ENCODE results near the gene CUX1.

Gene CUX1

GRCh38 chr7:102286237-102287110, 469.0 kb downstream of the CUX1 start, which contains the start of gene SH2B2:
Gene SH2B2, plus strand, starts transcription at chr7:102286868. Its CDS starts 13,683 bp downstream, at chr7:102300551.
- H4K20me1 ChIP-seq (ENCODE audit: insufficient read depth, low read length), result no peaks in the 10 kb centered on the region
- no peak for TF ChIP-seq EZH2phosphoT487 (IDR thresholded peaks at IDR 0.05; ENCODE audit: low read length)
- peak; percentile 64 for DNase-seq
- no peaks in the 10 kb centered on the region for H3K9me3 ChIP-seq (replicated peaks; ENCODE audit: insufficient read depth, low read length)
- H3K9me2 ChIP-seq (replicated peaks; ENCODE audit: insufficient read depth, low read length), result no peaks in the 10 kb centered on the region
- H3K4me3 ChIP-seq (ENCODE audit: low read length), result peak within 1 kb of the TSS; percentile 93
- peak within 1 kb of the TSS; percentile 100 for H3K4me2 ChIP-seq (ENCODE audit: low read depth, low read length)
- H3K36me3 ChIP-seq (replicated peaks; ENCODE audit: insufficient read depth, low read length), result no peaks in the 10 kb centered on the region
- H3K27me3 ChIP-seq (replicated peaks; ENCODE audit: insufficient read depth, low read length), result no peaks in the 10 kb centered on the region
- H3K4me1 ChIP-seq (ENCODE audit: low read length), result peaks cover 33% of the 10 kb centered on the region
- peaks cover 47% of the 10 kb centered on the region for H3K79me2 ChIP-seq (ENCODE audit: low read length)
- peak within 1 kb of the TSS; percentile 79 for H3K9ac ChIP-seq (ENCODE audit: low read length)
- H3F3A ChIP-seq (ENCODE audit: insufficient read depth, low read length), result peaks cover 34% of the 10 kb centered on the region
- peak within 1 kb of the TSS; percentile 79; the same call in 1 of the 2 replicates for H3K27ac ChIP-seq (ENCODE audit: low read length)
- peak within 1 kb of the TSS; percentile 86 for H2AFZ ChIP-seq (ENCODE audit: low read length)

DNA sequence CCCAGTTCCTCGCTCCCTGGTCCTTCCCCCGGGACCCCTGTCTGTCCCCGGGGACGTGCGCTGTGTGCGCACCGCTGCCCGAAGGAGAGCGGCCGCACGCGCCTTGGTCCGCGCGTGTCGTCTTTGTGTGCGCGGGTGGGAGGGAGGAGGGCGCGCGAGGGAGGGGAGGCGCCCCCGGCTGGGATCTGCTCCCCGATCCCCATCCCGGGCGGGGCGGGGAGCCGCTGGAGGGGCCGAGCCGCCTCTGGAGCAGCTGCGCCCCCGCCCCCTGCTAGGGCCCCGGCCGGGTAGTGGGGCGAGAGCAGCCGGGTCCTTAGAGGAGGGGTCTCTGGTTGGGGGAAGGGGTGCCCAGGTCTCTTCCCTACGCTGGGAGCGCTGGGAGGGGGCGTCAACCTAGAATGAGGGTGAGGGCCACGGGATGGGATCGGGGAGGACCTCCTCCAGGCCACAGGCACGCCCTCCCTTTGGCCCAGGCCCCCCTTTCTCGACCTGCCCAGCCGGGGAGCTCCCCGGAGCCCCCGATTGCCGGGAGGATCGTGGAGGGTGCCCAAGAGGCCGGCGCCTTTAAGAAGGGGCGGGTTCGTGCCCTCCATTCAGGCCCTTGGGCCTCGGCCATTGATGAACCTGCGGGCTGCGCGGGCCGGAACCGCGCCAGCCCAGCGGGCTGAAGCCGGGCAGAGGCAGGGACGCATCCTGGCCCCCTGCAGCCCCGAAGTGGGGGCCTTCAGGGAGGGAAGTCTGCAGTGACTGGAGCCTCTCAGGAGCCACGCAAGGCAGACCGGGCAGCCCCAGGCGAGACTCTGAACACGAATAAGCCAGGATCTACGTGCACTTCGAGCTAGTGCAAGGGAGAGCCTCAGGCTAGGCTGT, 469.9 kb downstream of the CUX1 start:
- H3K4me1 ChIP-seq (ENCODE audit: low read length), result peaks cover 41% of the 10 kb centered on the region

GRCh38 chr7:102287981-102288278, 470.5 kb downstream of the CUX1 start:
- TF ChIP-seq, protein P1, sequence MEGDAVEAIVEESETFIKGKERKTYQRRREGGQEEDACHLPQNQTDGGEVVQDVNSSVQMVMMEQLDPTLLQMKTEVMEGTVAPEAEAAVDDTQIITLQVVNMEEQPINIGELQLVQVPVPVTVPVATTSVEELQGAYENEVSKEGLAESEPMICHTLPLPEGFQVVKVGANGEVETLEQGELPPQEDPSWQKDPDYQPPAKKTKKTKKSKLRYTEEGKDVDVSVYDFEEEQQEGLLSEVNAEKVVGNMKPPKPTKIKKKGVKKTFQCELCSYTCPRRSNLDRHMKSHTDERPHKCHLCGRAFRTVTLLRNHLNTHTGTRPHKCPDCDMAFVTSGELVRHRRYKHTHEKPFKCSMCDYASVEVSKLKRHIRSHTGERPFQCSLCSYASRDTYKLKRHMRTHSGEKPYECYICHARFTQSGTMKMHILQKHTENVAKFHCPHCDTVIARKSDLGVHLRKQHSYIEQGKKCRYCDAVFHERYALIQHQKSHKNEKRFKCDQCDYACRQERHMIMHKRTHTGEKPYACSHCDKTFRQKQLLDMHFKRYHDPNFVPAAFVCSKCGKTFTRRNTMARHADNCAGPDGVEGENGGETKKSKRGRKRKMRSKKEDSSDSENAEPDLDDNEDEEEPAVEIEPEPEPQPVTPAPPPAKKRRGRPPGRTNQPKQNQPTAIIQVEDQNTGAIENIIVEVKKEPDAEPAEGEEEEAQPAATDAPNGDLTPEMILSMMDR (IDR thresholded peaks at IDR 0.05; ENCODE audit: low read length), result no peak
- TF ChIP-seq EZH2phosphoT487 (IDR thresholded peaks at IDR 0.05; ENCODE audit: low read length) (no peak), EZH2 (optimal IDR thresholded peaks at IDR 0.05; ENCODE audit: low read depth, low read length) (no peak)
- Histone ChIP-seq H3K9me3 (replicated peaks; ENCODE audit: insufficient read depth, low read length) (no peaks in the 10 kb centered on the region), H2AFZ (ENCODE audit: low read length) (no peak overlapping the region), H3F3A (ENCODE audit: insufficient read depth, low read length) (peaks cover 37% of the 10 kb centered on the region), H3K36me3 (replicated peaks; ENCODE audit: insufficient read depth, low read length) (no peaks in the 10 kb centered on the region), H3K9me2 (replicated peaks; ENCODE audit: insufficient read depth, low read length) (no peaks in the 10 kb centered on the region), H4K20me1 (ENCODE audit: insufficient read depth, low read length) (no peaks in the 10 kb centered on the region), H3K4me3 (ENCODE audit: low read length) (peak overlapping the region; percentile 93), H3K4me2 (ENCODE audit: low read depth, low read length) (peak overlapping the region; percentile 97), H3K27me3 (replicated peaks; ENCODE audit: insufficient read depth, low read length) (no peaks in the 10 kb centered on the region), H3K9ac (ENCODE audit: low read length) (peak overlapping the region; percentile 69), H3K4me1 (ENCODE audit: low read length) (peaks cover 46% of the 10 kb centered on the region), H3K79me2 (ENCODE audit: low read length) (peaks cover 62% of the 10 kb centered on the region), H3K27ac (ENCODE audit: low read length) (peak overlapping the region; percentile 79)
- no peak for DNase-seq

More for the DNA sequence above, 469.9 kb downstream of the CUX1 start:
- Histone ChIP-seq H4K20me1 (ENCODE audit: insufficient read depth, low read length) (no peaks in the 10 kb centered on the region), H3K9ac (ENCODE audit: low read length) (peak overlapping the region; percentile 69), H3K27ac (ENCODE audit: low read length) (peak overlapping the region; percentile 79; the same call in 1 of the 2 replicates), H3K9me3 (replicated peaks; ENCODE audit: insufficient read depth, low read length) (no peaks in the 10 kb centered on the region), H3K4me3 (ENCODE audit: low read length) (peak overlapping the region; percentile 93), H3F3A (ENCODE audit: insufficient read depth, low read length) (peaks cover 37% of the 10 kb centered on the region), H3K36me3 (replicated peaks; ENCODE audit: insufficient read depth, low read length) (no peaks in the 10 kb centered on the region), H3K79me2 (ENCODE audit: low read length) (peaks cover 56% of the 10 kb centered on the region), H3K4me2 (ENCODE audit: low read depth, low read length) (peak overlapping the region; percentile 97), H3K27me3 (replicated peaks; ENCODE audit: insufficient read depth, low read length) (no peaks in the 10 kb centered on the region), H3K9me2 (replicated peaks; ENCODE audit: insufficient read depth, low read length) (no peaks in the 10 kb centered on the region), H2AFZ (ENCODE audit: low read length) (peak overlapping the region; percentile 20; the same call in 1 of the 2 replicates)
- peak; percentile 57 for DNase-seq
- TF ChIP-seq EZH2phosphoT487 (IDR thresholded peaks at IDR 0.05; ENCODE audit: low read length) (no peak), EZH2 (optimal IDR thresholded peaks at IDR 0.05; ENCODE audit: low read depth, low read length) (no peak)
- TF ChIP-seq, protein P1 (IDR thresholded peaks at IDR 0.05; ENCODE audit: low read length), result no peak

All from MM.1S (cell line).